Ishikawa (cell line): Measurements from ENCODE around the gene SLC2A4.

Source experiments
- CEBPB ChIP-seq: IDR thresholded peaks from 2 replicates; pipeline ENCODE4 v1.6.1; 2012
- CREB1 ChIP-seq: IDR thresholded peaks from 2 replicates; pipeline ENCODE4 v1.6.1; 2012; ENCODE audit warnings: low read depth
- EGR1 ChIP-seq: IDR thresholded peaks from 2 replicates; pipeline ENCODE4 v1.6.1; 2012
- EP300 ChIP-seq: IDR thresholded peaks from 2 replicates; pipeline ENCODE4 v1.6.1; 2012; ENCODE audit warnings: borderline replicate concordance
- FOXM1 ChIP-seq: IDR thresholded peaks from 2 replicates; pipeline ENCODE4 v1.6.1; 2012; ENCODE audit warnings: low read depth, borderline replicate concordance
- MAX ChIP-seq: IDR thresholded peaks from 2 replicates; pipeline ENCODE4 v1.6.1; 2012
- NFIC ChIP-seq: IDR thresholded peaks from 2 replicates; pipeline ENCODE4 v1.6.1; 2012
- RAD21 ChIP-seq: IDR thresholded peaks from 2 replicates; pipeline ENCODE4 v1.6.1; 2012; ENCODE audit warnings: low read depth
- TAF1 ChIP-seq: IDR thresholded peaks from 2 replicates; pipeline ENCODE4 v1.6.1; 2012; ENCODE audit warnings: low read depth, mild to moderate bottlenecking
- TCF12 ChIP-seq: IDR thresholded peaks from 2 replicates; pipeline ENCODE4 v1.6.1; 2012; ENCODE audit warnings: low read depth
- TEAD4 ChIP-seq: IDR thresholded peaks from 2 replicates; pipeline ENCODE4 v1.6.1; 2012
- YY1 ChIP-seq: IDR thresholded peaks from 2 replicates; pipeline ENCODE4 v1.6.1; 2012; ENCODE audit warnings: low read depth
- ZBTB7A ChIP-seq: IDR thresholded peaks from 2 replicates; pipeline ENCODE4 v1.6.1; 2012; ENCODE audit warnings: low read depth
- TF ChIP-seq, protein P1 (sequence below): IDR thresholded peaks from 2 replicates; pipeline ENCODE4 v1.6.1; 2012
- TF ChIP-seq, protein P2 (sequence below): IDR thresholded peaks from 2 replicates; pipeline ENCODE4 v1.6.1; 2012; ENCODE audit warnings: low read depth, mild to moderate bottlenecking

Gene SLC2A4

DNA sequence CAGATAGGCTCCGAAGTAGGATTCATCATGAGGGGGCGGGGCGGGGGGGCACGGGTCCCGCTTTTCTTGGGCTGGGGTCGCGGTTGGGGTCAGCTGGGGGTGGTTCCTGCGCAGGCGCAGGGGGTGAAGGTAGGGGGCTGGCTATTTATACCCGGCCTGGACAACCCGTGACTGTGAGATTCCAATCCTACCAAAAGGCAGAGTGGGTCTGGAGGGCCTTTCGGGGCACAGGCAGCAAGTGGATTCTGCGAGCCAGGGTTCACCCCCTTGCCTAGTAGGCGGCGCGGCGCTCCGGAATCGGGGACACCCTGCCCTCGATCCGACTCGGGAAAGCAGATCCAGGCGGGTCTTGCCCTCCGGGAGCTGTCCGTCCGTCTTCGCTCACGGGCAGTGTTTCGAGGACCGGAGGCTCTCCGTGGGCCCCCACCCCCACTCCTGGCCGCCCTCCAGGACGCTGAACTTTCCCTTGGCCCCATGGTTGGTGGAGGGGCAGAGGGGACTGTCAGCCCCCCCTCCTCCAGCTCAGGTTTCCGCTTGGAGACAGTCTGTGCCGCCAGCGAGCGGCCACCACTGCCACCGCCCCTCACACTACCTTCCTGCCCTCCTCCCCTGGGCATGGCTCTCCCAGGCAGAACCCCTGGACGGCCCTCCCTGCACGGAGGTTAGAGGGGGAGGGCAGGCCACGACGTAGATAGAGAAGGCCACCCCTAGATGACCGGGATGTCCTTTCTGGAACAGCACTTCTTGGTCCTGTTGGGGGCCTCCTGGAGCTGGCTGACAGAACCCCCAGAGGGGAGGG, 634 bp downstream of the SLC2A4 start:
- TF ChIP-seq ZBTB7A, result 0 out of 2 replicates have a peak, but pooled peaks have one; percentile 3
- no peak for TF ChIP-seq EP300
- no peak for TF ChIP-seq TCF12

DNA sequence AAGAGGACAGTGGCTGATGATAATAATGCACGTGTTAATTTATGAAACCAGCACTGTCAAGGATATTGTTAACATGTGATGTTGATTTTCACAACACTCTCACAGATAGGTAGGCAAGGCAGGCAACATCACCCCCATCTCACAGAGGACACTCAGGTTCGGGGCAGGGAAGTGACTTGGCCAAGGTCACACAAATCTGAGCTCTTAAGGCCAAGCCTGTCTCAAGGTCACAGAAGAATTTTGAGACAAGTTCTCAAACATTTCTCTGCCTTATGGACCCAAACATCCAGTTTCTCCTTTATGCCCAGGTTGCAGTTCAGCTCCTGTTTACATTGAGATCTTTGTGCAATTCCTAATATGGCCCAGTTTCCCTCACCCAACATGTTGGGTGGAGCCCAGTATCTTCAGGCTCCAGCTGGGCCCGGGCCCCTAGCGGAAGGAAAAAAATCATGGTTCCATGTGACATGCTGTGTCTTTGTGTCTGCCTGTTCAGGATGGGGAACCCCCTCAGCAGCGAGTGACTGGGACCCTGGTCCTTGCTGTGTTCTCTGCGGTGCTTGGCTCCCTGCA, 1.3 kb downstream of the SLC2A4 start:
- no peak for TF ChIP-seq EGR1
- no peak for TF ChIP-seq MAX
- TF ChIP-seq TEAD4, result no peak

DNA sequence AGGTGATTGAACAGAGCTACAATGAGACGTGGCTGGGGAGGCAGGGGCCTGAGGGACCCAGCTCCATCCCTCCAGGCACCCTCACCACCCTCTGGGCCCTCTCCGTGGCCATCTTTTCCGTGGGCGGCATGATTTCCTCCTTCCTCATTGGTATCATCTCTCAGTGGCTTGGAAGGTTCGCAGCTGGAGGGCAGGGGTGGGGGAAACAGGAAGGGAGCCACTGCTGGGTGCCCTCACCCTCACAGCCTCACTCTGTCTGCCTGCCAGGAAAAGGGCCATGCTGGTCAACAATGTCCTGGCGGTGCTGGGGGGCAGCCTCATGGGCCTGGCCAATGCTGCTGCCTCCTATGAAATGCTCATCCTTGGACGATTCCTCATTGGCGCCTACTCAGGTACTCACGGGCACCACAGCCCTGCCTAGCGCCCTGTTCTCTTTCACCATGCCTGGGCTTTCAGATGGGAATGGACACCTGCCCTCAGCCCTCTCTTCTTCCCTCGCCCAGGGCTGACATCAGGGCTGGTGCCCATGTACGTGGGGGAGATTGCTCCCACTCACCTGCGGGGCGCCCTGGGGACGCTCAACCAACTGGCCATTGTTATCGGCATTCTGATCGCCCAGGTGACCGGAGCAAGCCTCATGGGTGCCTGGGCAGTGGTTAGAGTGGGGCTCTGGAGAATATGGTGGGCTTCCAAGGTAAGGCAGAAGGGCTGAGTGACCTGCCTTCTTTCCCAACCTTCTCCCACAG, 2.1 kb downstream of the SLC2A4 start:
- TF ChIP-seq CEBPB (no peak), NFIC (no peak), ZBTB7A (no peak), RAD21 (no peak), TAF1 (no peak), YY1 (no peak), FOXM1 (no peak)

GRCh38 chr17:7284911-7285310, 3.4 kb downstream of the SLC2A4 start:
- TF ChIP-seq EGR1 (no peak), CREB1 (no peak)

DNA sequence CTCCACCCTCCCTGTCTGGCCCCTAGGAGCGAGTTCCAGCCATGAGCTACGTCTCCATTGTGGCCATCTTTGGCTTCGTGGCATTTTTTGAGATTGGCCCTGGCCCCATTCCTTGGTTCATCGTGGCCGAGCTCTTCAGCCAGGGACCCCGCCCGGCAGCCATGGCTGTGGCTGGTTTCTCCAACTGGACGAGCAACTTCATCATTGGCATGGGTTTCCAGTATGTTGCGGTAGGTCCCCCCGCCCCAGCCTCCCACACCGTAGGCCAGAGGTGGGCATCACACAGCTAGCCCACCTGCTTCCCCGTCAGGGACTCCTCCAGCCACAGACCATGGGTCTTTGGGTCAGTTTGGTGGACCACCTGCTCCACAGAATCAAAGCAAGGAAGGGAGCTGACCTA, 4.2 kb downstream of the SLC2A4 start:
- TF ChIP-seq CEBPB, result no peak
- no peak for TF ChIP-seq YY1
- TF ChIP-seq, protein P1, sequence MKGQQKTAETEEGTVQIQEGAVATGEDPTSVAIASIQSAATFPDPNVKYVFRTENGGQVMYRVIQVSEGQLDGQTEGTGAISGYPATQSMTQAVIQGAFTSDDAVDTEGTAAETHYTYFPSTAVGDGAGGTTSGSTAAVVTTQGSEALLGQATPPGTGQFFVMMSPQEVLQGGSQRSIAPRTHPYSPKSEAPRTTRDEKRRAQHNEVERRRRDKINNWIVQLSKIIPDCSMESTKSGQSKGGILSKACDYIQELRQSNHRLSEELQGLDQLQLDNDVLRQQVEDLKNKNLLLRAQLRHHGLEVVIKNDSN, result no peak
- TF ChIP-seq TAF1, result no peak
- TF ChIP-seq TEAD4, result no peak
- no peak for TF ChIP-seq FOXM1
- TF ChIP-seq ZBTB7A, result no peak
- no peak for TF ChIP-seq EGR1
- TF ChIP-seq CREB1, result no peak
- TF ChIP-seq, protein P2, sequence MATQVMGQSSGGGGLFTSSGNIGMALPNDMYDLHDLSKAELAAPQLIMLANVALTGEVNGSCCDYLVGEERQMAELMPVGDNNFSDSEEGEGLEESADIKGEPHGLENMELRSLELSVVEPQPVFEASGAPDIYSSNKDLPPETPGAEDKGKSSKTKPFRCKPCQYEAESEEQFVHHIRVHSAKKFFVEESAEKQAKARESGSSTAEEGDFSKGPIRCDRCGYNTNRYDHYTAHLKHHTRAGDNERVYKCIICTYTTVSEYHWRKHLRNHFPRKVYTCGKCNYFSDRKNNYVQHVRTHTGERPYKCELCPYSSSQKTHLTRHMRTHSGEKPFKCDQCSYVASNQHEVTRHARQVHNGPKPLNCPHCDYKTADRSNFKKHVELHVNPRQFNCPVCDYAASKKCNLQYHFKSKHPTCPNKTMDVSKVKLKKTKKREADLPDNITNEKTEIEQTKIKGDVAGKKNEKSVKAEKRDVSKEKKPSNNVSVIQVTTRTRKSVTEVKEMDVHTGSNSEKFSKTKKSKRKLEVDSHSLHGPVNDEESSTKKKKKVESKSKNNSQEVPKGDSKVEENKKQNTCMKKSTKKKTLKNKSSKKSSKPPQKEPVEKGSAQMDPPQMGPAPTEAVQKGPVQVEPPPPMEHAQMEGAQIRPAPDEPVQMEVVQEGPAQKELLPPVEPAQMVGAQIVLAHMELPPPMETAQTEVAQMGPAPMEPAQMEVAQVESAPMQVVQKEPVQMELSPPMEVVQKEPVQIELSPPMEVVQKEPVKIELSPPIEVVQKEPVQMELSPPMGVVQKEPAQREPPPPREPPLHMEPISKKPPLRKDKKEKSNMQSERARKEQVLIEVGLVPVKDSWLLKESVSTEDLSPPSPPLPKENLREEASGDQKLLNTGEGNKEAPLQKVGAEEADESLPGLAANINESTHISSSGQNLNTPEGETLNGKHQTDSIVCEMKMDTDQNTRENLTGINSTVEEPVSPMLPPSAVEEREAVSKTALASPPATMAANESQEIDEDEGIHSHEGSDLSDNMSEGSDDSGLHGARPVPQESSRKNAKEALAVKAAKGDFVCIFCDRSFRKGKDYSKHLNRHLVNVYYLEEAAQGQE, result no peak
- TF ChIP-seq RAD21, result no peak
- TF ChIP-seq TCF12, result no peak
- no peak for TF ChIP-seq MAX
- no peak for TF ChIP-seq EP300
- no peak for TF ChIP-seq NFIC

DNA sequence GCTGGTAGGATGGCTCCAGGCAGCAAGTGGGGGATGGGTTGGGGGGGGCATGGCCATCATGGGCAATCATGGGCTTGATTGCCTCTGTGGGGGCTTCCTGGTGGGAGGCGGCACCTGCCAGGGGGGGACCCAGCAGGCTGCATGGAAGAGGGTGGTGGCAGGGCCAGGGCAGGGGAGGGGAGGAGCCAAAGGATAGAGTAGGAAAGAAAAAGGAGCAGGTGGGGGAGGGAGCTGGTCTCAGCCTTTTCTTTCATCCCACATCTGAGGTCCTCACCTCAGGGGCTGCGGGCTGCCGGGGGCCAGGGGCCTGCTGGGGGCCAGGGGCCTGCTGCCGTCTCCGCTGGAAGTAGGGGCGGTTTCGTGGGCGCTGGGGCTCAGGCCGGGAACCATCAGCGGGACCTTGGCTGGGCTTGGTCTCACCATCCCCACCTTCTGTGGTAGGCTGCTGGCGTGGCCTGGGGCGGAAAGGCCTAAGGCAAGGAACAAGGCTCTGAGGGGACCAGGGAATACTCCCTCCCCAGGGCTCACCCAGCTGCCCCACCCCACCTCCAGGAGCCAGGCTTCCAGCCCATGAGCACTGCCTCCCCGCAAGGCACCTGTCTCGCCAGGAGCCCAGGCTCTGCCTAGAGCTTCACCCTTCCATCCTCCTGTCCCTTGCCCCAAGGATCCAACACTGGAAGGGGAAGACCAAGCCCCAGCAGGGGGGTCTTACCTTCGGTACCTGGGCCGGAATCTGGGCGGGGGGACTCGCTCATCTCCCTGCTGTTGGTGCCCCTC, 7.9 kb downstream of the SLC2A4 start:
- TF ChIP-seq TAF1, result no peak
- no peak for TF ChIP-seq CREB1
- TF ChIP-seq FOXM1, result no peak
- TF ChIP-seq MAX, result no peak
- TF ChIP-seq RAD21, result no peak
- no peak for TF ChIP-seq YY1
- no peak for TF ChIP-seq TEAD4
- TF ChIP-seq, protein P2, result no peak
- no peak for TF ChIP-seq EP300
- TF ChIP-seq, protein P1, result no peak
- TF ChIP-seq EGR1, result no peak
- no peak for TF ChIP-seq TCF12
- TF ChIP-seq NFIC, result no peak
- TF ChIP-seq CEBPB, result no peak
- no peak for TF ChIP-seq ZBTB7A
